HepG2 (cell line): ENCODE results near the gene PTPRN. TPM values are rescaled to one million over a fixed set of nuclear protein-coding genes. Genes with fewer than 3 reads are reported as not detected.
A peak's percentile ranks its signal among the peaks of the same experiment; 100 is the strongest.

Experiments
- AGO2 ChIP-seq: fragments of 200-400 bp; formaldehyde crosslinking; optimal IDR thresholded peaks from 2 replicates; pipeline ENCODE3; 2017; ENCODE audit warnings: mild to moderate bottlenecking, low read depth, low read length, moderate library complexity
- ARNTL ChIP-seq: sonication (generic); formaldehyde crosslinking; IDR thresholded peaks from 2 replicates; pipeline ENCODE4 v1.4.0; 2020; ENCODE audit warnings: mild to moderate bottlenecking, missing genetic modification reagents
- CCAR2 ChIP-seq: fragments of 200-400 bp; formaldehyde crosslinking; optimal IDR thresholded peaks from 2 replicates; pipeline ENCODE3; 2018; ENCODE audit warnings: low read depth, mild to moderate bottlenecking, low read length, moderate library complexity
- ETV5 ChIP-seq: IDR thresholded peaks from 2 replicates; pipeline ENCODE4 v1.6.1; 2018; ENCODE audit warnings: missing biosample characterization, missing genetic modification reagents, inconsistent platforms, borderline replicate concordance
- FOXA1 ChIP-seq, 2 experiments: fragments of 450-650 bp in 1 of 2; sonication (generic) in 1 of 2; formaldehyde crosslinking in 1 of 2; IDR thresholded peaks; 2 replicates each; pipeline versions ENCODE4 v1.4.0 to v1.6.1; 2016 to 2020; ENCODE audit warnings: missing genetic modification reagents in 1 of 2
- FOXK1 ChIP-seq: sonication (generic); formaldehyde crosslinking; IDR thresholded peaks from 2 replicates; pipeline ENCODE4 v1.4.0; 2020; ENCODE audit warnings: low read depth, missing genetic modification reagents, borderline replicate concordance
- HNRNPH1 ChIP-seq: fragments of 200-400 bp; formaldehyde crosslinking; optimal IDR thresholded peaks from 2 replicates; pipeline ENCODE3; 2017; ENCODE audit warnings: mild to moderate bottlenecking, low read depth, low read length
- HOXA3 ChIP-seq: sonication (generic); formaldehyde crosslinking; IDR thresholded peaks from 2 replicates; pipeline ENCODE4 v1.5.0; 2020; ENCODE audit warnings: missing genetic modification reagents
- IRF2 ChIP-seq: IDR thresholded peaks from 2 replicates; pipeline ENCODE4 v1.6.1; 2018; ENCODE audit warnings: missing genetic modification reagents, missing compliant biosample characterization
- KDM5A ChIP-seq: fragments of 200-600 bp; sonication (generic); IDR thresholded peaks from 2 replicates; pipeline ENCODE4 v1.7.0; 2018; ENCODE audit warnings: antibody characterized with exemption, mild to moderate bottlenecking, low read length, borderline replicate concordance
- KLF6 ChIP-seq: IDR thresholded peaks from 2 replicates; pipeline ENCODE4 v1.8.0; 2016; ENCODE audit warnings: missing biosample characterization, missing genetic modification reagents
- PHF8 ChIP-seq: sonication (generic); formaldehyde crosslinking; IDR thresholded peaks from 2 replicates; pipeline ENCODE4 v1.5.0; 2020; ENCODE audit warnings: missing genetic modification reagents
- RARA ChIP-seq: IDR thresholded peaks from 2 replicates; pipeline ENCODE4 v1.6.1; 2016; ENCODE audit warnings: missing genetic modification reagents, missing compliant biosample characterization
- RBM39 ChIP-seq: fragments of 200-400 bp; formaldehyde crosslinking; IDR thresholded peaks from one replicate; pipeline ENCODE4 v1.6.1; 2018; ENCODE audit warnings: antibody characterized with exemption, mild to moderate bottlenecking, low read depth, low read length; ENCODE audit not compliant: poor library complexity, severe bottlenecking
- TCF7L2 ChIP-seq: IDR thresholded peaks from 2 replicates; pipeline ENCODE4 v1.6.1; 2011; ENCODE audit warnings: mild to moderate bottlenecking, low read depth, low read length, moderate library complexity
- THYN1 ChIP-seq: sonication (generic); formaldehyde crosslinking; IDR thresholded peaks from 2 replicates; pipeline ENCODE4 v1.8.1; 2023; ENCODE audit warnings: low read depth, mild to moderate bottlenecking, moderate library complexity, missing genetic modification reagents, borderline replicate concordance
- TOE1 ChIP-seq: sonication (generic); formaldehyde crosslinking; IDR thresholded peaks from 2 replicates; pipeline ENCODE4 v1.4.0; 2020; ENCODE audit warnings: mild to moderate bottlenecking, missing genetic modification reagents
- ZBTB20 ChIP-seq: sonication (generic); formaldehyde crosslinking; IDR thresholded peaks from 2 replicates; pipeline ENCODE4 v1.8.1; 2023; ENCODE audit warnings: missing genetic modification reagents, low read depth, mild to moderate bottlenecking, borderline replicate concordance
- ZNF30 ChIP-seq: sonication (generic); formaldehyde crosslinking; IDR thresholded peaks from 2 replicates; pipeline ENCODE4 v1.5.0; 2020; ENCODE audit warnings: mild to moderate bottlenecking, missing genetic modification reagents
- ZNF703 ChIP-seq: sonication (generic); formaldehyde crosslinking; IDR thresholded peaks from 2 replicates; pipeline ENCODE4 v1.5.1; 2020; ENCODE audit warnings: missing genetic modification reagents, mild to moderate bottlenecking, moderate library complexity, borderline replicate concordance
- ZNF737 ChIP-seq: sonication (generic); formaldehyde crosslinking; IDR thresholded peaks from 2 replicates; pipeline ENCODE4 v1.5.0; 2020; ENCODE audit warnings: missing genetic modification reagents, mild to moderate bottlenecking, borderline replicate concordance
- ZNF773 ChIP-seq: sonication (generic); formaldehyde crosslinking; IDR thresholded peaks from 2 replicates; pipeline ENCODE4 v1.4.0; 2020; ENCODE audit warnings: missing genetic modification reagents, borderline replicate concordance
- ZNF839 ChIP-seq: sonication (generic); formaldehyde crosslinking; IDR thresholded peaks from 2 replicates; pipeline ENCODE4 v1.4.0; 2020; ENCODE audit warnings: missing genetic modification reagents, mild to moderate bottlenecking, borderline replicate concordance
- ZNF883 ChIP-seq: sonication (generic); formaldehyde crosslinking; IDR thresholded peaks from 2 replicates; pipeline ENCODE4 v1.5.1; 2020; ENCODE audit warnings: mild to moderate bottlenecking, missing genetic modification reagents; ENCODE audit errors: not compliant biosample characterization
- polyA plus RNA-seq, 8 experiments: library from polyadenylated mRNA; depleted of rRNA in 3 of 8; stranded (reverse) in 7 of 8; unstranded in 1 of 8; fragments of >200 nt; fragmentation: Illumina TruSeq in 4 of 8; extraction: Trizol in 4 of 8; gene quantifications; 2 replicates each; pipeline versions ENCODE4 v1.2.1 to v1.2.3, GENCODE V29; 2011 to 2016; ENCODE audit warnings: low read depth in 4 of 8, missing spikeins in 1 of 8, mixed read lengths in 1 of 8; ENCODE audit not compliant: insufficient read depth in 1 of 8
- total RNA-seq, 5 experiments: library from RNA; depleted of rRNA; stranded (reverse); fragments of >200 nt; fragmentation: Illumina TruSeq; extraction: Trizol; gene quantifications; 2 replicates each; pipeline ENCODE4 v1.2.3, GENCODE V29; 2016; ENCODE audit warnings: low read depth in 1 of 5
- TF ChIP-seq, protein P1 (sequence below): sonication (generic); formaldehyde crosslinking; IDR thresholded peaks from 2 replicates; pipeline ENCODE4 v1.5.1; 2020; ENCODE audit warnings: mild to moderate bottlenecking, missing genetic modification reagents, moderate library complexity
- TF ChIP-seq, protein P2 (sequence below): sonication (generic); formaldehyde crosslinking; IDR thresholded peaks from 2 replicates; pipeline ENCODE4 v1.4.0; 2020; ENCODE audit warnings: mild to moderate bottlenecking, missing genetic modification reagents
- TF ChIP-seq, protein P3 (sequence below): IDR thresholded peaks from 2 replicates; pipeline ENCODE4 v1.6.1; 2016; ENCODE audit warnings: low read depth

The PTPRN gene
- total and polyA plus RNA-seq, 2 of the 13 experiments (the other 11 are each of a cell fraction or from before 2014, with no cell fraction given): 0.26 TPM; not detected in 1

DNA sequence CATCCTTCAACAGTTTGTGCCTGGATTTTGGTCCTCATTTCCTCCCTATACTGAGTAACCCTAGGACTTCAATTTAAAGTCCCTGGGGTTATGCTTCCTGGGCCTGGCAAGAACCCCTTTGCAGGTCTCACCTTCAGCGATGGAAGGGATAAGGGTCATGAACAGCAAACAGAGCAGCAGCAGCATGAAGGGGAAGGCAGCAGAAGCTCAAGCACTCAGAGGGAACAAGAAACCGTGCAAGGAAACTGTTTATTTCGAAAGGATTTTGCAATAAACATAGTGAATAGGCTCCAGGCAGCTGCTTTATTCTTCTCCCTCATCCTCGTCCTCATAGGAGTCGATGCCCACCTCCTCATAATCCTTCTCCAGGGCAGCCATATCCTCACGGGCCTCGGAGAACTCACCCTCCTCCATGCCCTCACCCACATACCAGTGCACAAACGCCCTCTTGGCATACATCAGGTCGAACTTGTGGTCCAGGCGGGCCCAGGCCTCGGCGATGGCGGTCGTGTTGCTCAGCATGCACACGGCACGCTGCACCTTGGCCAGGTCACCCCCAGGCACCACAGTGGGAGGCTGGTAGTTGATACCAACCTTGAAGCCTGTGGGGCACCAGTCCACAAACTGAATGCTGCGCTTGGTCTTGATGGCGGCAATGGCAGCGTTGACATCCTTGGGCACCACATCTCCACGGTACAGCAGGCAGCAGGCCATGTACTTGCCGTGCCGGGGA, 59.0 kb downstream of the PTPRN start (continued):
- TF ChIP-seq, protein P1, sequence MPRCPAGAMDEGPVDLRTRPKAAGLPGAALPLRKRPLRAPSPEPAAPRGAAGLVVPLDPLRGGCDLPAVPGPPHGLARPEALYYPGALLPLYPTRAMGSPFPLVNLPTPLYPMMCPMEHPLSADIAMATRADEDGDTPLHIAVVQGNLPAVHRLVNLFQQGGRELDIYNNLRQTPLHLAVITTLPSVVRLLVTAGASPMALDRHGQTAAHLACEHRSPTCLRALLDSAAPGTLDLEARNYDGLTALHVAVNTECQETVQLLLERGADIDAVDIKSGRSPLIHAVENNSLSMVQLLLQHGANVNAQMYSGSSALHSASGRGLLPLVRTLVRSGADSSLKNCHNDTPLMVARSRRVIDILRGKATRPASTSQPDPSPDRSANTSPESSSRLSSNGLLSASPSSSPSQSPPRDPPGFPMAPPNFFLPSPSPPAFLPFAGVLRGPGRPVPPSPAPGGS (CRISPR knock-in tag): peak; percentile 9; the same call in 1 of the 2 replicates
- TF ChIP-seq ZNF839 (CRISPR knock-in tag): no peak; the same call in 1 of the 2 replicates
- peak; percentile 91 for TF ChIP-seq AGO2
- no peak for TF ChIP-seq RARA (CRISPR knock-in tag)
- TF ChIP-seq FOXA1 (IDR thresholded peaks at IDR 0.05): no peak
- no peak for TF ChIP-seq FOXA1 (CRISPR knock-in tag; IDR thresholded peaks at IDR 0.05)
- TF ChIP-seq PHF8: no peak
- TF ChIP-seq ZNF30 (CRISPR knock-in tag): no peak
- no peak for TF ChIP-seq IRF2 (CRISPR knock-in tag)
- TF ChIP-seq CCAR2: no peak
- TF ChIP-seq RBM39: no peak
- TF ChIP-seq ZBTB20 (CRISPR knock-in tag): no peak
- TF ChIP-seq TCF7L2: no peak
- TF ChIP-seq FOXK1: peak; percentile 11; the same call in 1 of the 2 replicates
- TF ChIP-seq ETV5 (CRISPR knock-in tag): no peak
- no peak for TF ChIP-seq ARNTL (CRISPR knock-in tag)
- TF ChIP-seq ZNF737 (CRISPR knock-in tag): no peak
- no peak for TF ChIP-seq THYN1 (CRISPR knock-in tag)
- TF ChIP-seq, protein P2, sequence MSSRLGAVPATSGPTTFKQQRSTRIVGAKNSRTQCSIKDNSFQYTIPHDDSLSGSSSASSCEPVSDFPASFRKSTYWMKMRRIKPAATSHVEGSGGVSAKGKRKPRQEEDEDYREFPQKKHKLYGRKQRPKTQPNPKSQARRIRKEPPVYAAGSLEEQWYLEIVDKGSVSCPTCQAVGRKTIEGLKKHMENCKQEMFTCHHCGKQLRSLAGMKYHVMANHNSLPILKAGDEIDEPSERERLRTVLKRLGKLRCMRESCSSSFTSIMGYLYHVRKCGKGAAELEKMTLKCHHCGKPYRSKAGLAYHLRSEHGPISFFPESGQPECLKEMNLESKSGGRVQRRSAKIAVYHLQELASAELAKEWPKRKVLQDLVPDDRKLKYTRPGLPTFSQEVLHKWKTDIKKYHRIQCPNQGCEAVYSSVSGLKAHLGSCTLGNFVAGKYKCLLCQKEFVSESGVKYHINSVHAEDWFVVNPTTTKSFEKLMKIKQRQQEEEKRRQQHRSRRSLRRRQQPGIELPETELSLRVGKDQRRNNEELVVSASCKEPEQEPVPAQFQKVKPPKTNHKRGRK (CRISPR knock-in tag): 0 out of 2 replicates have a peak, but pooled peaks have one; percentile 34
- TF ChIP-seq TOE1 (CRISPR knock-in tag): no peak
- no peak for TF ChIP-seq ZNF883 (CRISPR knock-in tag)
- no peak for TF ChIP-seq ZNF773
- TF ChIP-seq KLF6 (CRISPR knock-in tag): no peak
- no peak for TF ChIP-seq ZNF703 (CRISPR knock-in tag)
- TF ChIP-seq KDM5A: no peak
- no peak for TF ChIP-seq HNRNPH1
- TF ChIP-seq, protein P3, sequence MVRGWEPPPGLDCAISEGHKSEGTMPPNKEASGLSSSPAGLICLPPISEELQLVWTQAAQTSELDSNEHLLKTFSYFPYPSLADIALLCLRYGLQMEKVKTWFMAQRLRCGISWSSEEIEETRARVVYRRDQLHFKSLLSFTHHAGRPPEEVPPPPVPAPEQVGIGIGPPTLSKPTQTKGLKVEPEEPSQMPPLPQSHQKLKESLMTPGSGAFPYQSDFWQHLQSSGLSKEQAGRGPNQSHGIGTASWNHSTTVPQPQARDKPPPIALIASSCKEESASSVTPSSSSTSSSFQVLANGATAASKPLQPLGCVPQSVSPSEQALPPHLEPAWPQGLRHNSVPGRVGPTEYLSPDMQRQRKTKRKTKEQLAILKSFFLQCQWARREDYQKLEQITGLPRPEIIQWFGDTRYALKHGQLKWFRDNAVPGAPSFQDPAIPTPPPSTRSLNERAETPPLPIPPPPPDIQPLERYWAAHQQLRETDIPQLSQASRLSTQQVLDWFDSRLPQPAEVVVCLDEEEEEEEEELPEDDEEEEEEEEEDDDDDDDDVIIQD (CRISPR knock-in tag): peak; percentile 5; the same call in 1 of the 2 replicates
- no peak for TF ChIP-seq HOXA3 (CRISPR knock-in tag)
